ELR (cell line): ENCODE data around the gene DPEP2.
"Not testable (repeated sequence)": the region's sequence is repeated elsewhere in the genome, so short reads cannot be mapped to it uniquely, and the experiment has no call there.

Source experiments
- DNase-seq: peaks from one replicate; pipeline ENCODE4 v3.0.0-alpha.2; 2015; ENCODE audit warnings: low read depth

DPEP2 gene

GRCh38 chr16:68005786-68006286 lies 6.6 kb upstream of the DPEP2 start:
- no peak for DNase-seq

- no peak for DNase-seq
Measured at GRCh38 chr16:68005211-68005610, 5.9 kb upstream of the DPEP2 start.

DNA sequence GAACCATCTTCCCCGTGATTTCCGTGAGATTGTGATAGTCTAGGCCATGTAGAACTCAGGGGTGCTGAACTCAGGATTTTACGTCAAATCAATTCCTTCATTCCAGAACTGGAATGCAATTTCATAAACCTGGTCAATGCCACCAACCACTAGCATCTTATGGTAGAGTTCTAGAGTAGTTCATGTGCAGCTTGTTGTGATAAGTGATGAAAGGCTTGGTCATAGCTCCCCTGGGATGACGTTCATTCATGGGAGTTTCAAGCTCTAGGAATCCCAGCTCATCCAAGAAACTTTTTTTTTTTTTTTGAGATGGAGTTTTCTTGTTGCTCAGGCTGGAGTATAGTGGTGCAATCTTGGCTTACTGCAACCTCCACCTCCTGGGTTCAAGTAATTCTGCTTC lies 3.7 kb upstream of the DPEP2 start:
- DNase-seq = peak; percentile 41

DNA sequence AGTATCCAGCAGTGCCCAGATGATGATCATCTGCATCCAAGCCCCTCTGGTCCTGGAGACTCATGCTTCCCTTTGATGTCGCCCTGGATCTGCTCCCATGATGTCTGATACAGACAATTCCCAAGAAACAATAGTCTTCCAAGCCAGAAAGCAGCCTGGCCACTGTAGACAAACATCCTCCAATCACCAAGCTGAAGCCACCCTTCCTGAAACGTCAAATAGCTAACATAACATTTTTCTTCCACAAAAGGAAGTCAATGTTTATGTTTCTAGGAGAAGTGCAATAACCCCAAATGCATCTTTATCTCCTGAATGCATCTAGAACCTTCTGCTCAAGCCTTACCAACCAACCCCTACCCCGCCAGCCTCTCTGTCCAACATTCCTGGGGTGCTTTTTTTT lies 1.2 kb upstream of the DPEP2 start:
- no peak for DNase-seq

GRCh38 chr16:67999985-68000384 lies 701 bp upstream of the DPEP2 start:
- no peak for DNase-seq

DNA sequence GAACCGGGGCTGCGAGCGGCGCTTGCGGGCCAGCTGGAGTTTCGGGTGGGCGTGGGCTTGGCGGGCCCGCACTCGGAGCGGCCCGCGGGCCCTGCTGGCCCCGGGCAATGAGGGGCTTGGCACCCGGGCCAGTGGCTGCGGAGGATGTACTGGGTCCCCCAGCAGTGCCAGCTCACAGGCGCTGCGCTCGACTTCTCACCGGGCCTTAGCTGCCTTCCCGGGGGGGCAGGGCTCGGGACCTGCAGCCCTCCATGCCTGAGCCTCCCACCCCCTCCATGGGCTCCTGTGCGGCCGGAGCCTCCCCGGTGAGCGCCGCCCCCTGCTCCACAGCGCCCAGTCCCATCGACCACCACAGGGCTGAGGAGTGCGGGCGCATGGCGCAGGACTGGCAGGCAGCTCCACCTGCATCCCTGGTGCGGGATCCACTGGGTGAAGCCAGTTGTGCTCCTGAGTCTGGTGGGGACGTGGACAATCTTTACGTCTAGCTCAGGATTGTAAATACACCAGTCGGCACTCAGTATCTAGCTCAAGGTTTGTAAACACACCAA lies 979 bp downstream of the DPEP2 start:
- not testable (repeated sequence) for DNase-seq

DNA sequence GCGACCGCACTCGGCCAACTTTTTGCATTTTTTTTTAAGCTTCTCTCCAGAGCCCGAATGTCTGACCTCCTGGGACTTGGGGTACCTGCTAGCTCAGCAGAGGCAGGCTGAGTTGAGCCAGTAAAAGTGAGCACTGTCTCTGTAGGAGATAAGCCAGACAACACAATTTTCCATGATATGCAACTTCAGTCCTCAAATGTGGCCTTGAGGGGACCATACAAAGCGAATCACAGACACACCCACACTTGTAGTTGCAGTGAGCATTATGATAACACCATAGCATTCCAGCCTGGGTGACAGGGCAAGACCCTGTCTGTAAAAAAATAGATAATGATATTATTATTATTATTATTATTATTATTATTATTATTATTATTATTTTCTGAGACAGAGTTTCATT lies 2.6 kb downstream of the DPEP2 start:
- no peak for DNase-seq

GRCh38 chr16:67995423-67995822 lies 3.9 kb downstream of the DPEP2 start:
- DNase-seq = peak; percentile 55

GRCh38 chr16:67994040-67994408 lies 5.3 kb downstream of the DPEP2 start:
- DNase-seq = not testable (repeated sequence)

DNA sequence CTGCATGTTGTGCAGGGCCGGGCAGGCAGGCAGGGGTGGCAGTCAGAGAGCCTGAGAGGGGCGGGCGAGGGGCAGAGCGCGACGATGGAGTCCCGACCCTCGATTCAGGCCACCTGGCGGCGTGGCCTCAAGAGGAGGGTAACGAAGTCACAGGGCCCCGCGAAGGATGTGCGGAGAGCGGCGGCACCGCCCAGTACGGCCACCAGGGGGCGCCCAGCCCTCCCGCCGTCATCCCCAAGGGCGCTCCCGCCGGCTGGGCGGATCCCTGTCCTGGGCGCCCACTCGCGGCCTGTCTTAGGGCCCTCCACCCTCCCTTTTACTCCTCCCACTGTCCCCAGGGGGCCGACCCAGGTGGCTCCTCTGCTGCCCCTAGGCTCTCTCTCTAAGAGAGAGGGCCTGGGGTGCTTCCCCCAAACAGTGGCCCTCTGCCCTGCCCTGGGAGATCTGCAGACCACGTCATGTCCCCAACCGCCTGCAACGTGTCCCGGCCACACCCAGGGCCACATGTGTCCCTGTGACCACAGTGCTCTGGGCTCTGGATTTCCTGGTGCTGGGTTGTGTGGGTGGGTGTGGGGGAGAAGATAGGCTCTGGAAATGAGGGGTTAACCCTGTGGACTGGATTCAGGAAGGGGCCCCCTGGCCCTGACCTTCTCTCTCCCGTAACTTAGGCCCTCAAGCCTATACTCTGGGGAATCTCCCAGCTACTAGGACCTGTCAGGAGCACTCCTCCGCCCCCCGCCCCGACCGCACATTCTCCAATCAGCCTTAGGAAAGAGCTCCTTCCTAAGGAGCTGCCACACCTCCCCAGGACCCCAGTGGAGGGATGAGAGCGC lies 5.9 kb downstream of the DPEP2 start:
- DNase-seq = peak; percentile 82

DNA sequence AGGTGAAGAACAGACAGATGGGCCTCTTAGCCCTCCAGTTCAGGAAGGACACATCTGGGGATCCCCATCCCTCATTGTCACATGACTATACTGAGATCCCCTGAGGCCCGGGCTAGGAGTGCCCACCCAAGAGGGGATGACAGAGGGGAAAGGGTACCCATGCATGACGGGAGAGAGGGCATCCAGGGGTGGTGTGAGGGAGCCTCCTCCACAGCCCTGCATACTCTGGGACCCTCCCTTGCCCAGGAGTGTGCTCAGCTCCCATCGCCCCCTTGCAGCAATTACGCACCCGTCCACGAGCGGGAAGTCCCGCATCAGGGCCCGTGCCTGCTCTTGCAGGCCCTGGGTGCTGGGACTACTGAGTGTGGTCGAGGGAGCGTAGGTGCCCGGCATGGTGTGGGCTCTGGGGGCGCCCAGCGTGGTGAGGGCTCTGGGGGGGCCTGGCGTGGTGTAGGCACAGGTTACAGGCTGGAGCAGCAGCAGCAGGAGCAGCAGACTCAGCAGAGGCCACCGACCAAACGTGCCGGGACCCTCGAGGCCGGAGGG lies 6.5 kb downstream of the DPEP2 start:
- no peak for DNase-seq

DNA sequence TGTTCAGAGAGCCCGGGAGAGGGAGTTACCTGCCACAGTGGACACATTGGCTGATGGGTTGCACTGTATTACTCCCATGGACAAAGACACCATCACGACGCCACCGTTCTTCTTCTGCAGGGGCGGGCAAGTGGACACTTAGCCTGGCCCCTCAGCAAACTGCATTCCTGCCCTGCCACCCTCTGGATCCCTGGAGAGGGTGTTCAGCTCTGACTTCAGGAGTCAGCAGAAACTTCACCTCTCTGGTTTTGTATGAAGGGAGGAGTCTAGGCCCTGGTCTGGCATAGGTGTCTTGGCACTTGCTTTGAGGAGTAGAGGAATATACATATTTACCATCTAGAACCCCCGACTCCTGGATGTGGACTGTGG lies 9.3 kb downstream of the DPEP2 start:
- DNase-seq = no peak

DNA sequence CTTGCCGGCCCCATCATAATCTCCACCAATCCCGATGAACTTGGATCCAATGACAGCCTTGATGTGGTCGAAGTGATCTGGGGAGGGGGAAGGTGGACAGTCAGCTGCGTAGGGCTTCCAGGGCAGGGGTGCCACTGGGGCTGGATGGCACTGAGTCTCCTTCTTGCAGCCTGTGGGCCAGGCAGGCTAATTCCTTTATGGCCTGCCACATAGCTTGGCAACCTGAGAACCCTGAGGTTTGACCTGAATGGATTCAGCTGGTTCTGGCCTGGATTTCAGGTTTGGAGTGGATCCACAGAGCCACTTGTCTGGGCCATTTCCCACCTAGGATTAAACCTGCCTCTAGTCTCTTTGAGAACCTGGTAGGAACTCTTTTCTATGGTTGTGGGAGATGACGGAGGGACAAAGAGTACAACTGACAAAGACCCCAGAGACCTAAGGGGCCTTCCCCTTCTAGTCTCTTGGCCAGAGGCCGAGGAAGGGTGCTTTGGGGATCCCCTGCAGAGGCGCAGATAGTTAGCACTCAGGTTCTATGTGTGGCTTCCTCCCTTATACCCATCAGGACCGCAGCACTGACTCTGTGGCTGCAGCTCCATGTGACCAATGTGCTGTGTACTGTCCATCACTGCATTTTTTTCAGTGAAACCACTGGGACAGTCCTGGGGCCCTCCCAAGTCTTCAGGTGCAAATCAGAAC lies 9.8 kb downstream of the DPEP2 start:
- DNase-seq = no peak

GRCh38 chr16:67988675-67989074 lies 10.6 kb downstream of the DPEP2 start:
- no peak for DNase-seq

DNA sequence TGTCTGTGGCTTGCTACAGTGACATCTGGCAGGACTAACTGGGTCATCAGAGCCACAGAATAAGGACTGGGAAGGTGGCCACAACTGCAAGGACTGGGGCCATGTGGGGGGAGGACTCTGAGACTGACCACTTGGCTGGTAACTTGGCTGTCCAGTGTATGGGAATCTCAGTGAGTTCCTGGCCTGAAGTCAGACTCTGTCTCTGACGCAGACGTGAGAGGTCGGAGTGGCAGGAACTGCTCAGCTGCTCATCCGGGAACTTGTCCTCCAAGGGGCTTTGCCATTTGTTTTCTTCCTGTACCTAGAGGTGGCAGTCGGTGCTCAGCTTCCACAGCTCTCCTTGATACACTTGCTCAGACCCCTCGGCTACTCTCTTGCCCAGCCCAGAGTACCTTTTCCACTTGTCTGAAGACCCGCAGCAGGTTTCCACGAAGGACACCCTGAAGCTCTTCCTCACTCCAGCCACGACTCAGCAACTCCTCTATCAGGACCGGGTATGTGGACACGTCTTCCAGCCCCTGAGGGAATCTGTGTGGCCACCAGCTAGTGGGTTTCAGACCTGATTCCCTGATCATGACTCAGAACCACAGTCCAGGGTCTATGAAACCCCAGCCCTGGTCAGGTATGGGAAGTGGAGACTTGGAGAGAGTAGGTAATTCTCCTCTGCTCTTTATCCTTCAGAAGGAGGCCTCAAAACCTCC lies 11.7 kb downstream of the DPEP2 start:
- DNase-seq = peak; percentile 75

DNA sequence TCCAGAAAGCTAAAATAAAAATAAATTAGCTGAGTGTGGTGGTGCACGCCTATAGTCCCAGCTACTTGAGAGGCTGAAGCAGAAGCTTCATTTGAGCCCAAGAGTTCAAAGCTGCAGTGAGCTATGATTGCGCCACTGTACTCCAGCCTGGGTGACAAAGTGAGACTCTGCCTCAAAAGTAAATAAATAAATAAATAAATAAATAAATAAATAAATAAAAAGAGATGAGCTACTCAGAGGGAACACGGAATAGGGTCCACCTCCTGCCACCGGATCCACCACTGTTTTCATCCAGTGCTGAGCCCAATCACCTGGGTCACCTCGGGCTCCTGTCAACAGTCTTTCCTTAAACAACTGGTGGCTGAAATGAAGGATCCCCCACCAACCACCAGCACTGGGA lies 12.3 kb downstream of the DPEP2 start:
- DNase-seq = no peak

DNA sequence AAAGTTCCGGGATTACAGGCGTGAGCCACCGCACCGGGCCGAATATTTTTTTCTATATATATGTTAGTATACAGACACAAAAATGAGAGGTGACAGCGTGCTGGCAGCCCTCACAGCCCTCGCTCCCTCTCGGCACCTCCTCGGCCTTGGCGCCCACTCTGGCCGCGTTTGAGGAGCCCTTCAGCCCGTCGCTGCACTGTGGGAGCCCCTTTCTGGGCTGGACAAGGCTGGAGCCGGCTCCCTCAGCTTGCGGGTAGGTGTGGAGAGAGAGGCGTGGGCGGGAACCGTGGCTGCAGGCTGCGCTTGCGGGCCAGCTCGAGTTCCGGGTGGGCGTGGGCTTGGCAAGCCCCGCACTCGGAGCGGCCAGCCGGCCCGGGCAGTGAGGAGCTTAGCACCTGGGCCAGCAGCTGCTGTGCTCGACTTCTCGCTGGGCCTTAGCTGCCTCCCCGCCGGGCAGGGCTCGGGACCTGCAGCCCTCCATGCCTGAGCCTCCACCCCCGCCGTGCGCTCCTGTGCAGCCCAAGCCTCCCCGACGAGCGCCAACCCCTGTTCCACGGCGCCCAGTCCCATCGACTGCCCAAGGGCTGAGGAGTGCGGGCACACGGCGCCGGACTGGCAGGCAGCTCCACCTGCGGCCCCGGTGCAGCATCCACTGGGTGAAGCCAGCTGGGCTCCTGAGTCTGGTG lies 17.1 kb downstream of the DPEP2 start:
- no peak for DNase-seq

GRCh38 chr16:67979955-67980678 lies 19.2 kb downstream of the DPEP2 start, which contains the start of gene DPEP3:
DPEP3 (minus strand) TSS chr16:67980499; CDS start chr16:67980380, 119 bp downstream.
- DNase-seq = no peak

DNA sequence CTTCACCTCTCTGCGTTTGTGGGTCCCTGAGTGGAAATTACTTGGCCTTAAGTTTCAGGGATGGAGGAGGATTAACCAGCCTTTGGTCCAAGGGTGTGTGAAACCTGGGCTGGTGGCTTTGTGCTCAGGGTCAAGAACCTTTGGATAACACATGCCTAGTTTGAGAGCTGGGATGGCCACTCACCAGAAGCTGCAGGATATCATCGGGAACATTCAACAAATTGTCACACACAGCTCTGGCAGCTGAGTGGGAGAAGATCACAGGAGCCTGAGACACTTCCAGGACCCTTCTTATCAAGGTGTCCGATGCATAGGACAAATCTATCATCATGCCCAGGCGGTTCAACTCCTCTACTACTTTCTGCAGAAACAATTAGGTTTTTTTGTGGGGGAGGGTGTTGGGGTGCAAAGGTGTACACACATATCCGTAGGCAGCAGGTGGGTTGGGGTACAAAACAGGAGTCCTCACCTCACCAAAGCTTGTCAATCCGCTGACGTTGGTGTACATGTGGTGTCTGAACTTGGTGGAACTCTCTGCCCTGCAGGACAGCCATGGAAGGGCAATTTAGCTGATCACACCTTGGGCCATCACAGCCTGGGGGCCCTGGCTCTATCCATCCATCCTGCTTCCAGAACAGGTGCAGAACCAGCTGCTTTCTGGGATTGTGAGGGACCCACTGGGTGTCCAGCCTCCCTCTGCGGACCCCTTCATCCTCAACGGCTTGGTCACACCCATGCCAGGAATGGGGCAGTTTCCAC lies 21.6 kb downstream of the DPEP2 start:
- DNase-seq = no peak

DNA sequence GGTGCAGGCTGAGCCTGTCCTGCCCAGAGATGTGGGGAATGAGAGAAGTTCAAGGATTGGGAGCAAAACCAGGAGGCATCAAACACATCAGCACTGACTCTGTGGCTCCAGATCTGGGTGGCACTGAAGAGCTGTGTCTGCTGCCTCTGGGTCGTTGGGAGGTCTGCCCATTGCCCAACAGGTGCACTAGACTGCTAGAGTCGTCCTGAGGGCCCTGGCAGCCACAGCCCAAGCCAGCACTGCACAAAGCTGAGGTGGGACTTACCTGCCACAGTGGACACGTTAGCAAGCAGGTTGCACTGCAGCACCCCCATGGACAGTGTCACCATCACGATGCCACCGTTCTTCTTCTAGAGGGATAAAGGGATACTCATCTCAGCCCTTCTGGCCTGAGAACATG lies 22.3 kb downstream of the DPEP2 start:
- no peak for DNase-seq
